GM12801 (cell line): ENCODE measurements around the gene UMODL1.

Experiments used
- TF ChIP-seq, protein P1 (sequence below): IDR thresholded peaks from one replicate; pipeline ENCODE4 v1.5.1; 2011; ENCODE audit warnings: control low read depth; ENCODE audit not compliant: insufficient read length; ENCODE audit errors: extremely low read depth

UMODL1 gene

DNA sequence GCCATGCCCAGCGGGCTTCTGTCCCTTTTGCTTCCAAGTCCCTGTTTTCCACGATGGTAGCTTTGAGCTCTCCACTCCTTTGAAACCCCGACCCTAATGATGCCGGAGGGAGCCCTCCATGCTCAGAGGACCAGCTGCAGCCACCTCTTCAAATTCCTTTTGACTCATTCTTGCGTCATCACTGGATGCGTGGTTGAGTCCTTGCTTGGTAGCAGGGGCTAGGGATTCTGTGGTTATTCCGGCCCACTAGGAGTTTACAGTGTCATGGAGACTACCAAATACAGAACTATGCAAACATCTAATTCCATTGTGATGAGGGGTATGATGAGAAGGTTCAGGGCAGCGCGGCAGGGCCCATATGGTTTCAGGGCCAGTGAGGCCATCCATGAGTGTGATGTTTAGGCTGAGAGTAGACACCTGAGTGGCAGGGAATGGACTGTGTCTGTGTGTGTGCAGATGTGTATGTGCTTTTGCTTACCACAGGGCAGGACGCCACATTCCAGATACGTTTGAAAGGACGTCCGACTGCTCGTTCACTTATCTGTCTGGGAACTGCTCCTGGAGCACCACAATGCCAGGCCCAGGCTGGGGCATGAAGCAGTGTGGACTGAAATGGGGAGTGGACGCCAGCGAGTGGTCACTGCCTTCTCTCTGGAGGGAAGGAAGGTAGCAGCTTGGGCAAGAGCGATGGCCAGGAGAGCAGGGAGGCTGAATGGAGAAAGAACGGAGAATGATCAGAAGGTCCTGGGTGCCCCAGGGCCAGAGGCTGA, 30.5 kb upstream of the UMODL1 start:
- TF ChIP-seq, protein P1, sequence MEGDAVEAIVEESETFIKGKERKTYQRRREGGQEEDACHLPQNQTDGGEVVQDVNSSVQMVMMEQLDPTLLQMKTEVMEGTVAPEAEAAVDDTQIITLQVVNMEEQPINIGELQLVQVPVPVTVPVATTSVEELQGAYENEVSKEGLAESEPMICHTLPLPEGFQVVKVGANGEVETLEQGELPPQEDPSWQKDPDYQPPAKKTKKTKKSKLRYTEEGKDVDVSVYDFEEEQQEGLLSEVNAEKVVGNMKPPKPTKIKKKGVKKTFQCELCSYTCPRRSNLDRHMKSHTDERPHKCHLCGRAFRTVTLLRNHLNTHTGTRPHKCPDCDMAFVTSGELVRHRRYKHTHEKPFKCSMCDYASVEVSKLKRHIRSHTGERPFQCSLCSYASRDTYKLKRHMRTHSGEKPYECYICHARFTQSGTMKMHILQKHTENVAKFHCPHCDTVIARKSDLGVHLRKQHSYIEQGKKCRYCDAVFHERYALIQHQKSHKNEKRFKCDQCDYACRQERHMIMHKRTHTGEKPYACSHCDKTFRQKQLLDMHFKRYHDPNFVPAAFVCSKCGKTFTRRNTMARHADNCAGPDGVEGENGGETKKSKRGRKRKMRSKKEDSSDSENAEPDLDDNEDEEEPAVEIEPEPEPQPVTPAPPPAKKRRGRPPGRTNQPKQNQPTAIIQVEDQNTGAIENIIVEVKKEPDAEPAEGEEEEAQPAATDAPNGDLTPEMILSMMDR = no peak

DNA sequence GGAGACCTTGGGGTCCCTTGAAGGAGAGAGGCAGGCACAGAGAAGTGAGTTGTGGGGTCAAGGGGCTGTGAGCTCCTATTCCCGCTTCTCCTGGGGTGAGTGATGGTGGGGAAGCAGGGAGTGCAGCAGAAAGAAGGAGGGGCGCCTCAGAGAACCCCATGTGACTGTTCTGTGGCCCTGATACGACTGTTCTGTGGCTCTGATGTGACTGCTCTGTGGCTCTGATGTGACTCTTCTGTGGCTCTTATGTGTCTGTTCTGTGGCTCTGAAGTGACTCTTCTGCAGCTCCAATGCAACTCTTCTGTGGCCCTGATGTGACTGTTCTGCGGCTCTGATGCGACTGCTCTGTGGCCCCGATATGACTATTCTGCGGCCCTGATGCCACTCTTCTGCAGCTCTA, 29.9 kb upstream of the UMODL1 start:
- TF ChIP-seq, protein P1 = no peak

DNA sequence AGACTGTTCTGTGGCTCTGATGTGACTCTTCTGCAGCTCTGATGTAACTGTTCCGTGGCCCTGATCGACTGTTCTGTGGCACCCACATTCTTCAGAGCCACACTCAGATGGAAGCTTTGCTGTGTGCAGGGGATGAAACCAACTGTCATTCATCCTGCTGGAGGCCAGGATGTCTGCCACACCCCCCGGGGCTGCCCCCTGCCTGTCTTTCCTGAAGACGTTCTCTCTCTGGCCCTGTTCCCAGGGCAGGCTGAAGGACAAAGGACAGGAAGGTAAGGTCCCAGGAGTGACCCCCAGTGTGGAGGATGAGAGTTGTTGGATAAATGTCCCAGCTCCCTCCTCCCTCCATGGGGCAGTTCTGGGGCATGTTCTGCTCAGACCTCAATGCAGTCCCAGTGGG, 29.4 kb upstream of the UMODL1 start:
- TF ChIP-seq, protein P1 = no peak

DNA sequence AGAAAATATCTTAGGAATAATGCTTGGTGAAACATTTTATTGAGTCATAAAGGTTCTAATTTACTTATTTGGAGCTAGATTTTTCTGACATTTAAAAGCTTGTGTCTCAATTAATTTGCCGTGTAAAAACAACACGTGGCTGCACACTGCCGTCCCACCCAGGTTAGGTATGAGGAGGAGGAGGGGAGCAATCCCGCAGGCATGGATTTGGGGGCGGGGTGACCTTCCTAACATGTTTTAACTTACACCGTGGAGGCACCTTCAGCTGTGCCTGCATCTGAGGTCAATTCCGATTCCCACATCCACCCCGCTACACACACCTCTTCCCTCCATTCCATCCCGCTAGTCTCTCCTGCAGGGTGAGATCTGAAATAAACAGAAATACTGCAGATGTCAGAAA, 28.5 kb upstream of the UMODL1 start:
- TF ChIP-seq, protein P1 = no peak

DNA sequence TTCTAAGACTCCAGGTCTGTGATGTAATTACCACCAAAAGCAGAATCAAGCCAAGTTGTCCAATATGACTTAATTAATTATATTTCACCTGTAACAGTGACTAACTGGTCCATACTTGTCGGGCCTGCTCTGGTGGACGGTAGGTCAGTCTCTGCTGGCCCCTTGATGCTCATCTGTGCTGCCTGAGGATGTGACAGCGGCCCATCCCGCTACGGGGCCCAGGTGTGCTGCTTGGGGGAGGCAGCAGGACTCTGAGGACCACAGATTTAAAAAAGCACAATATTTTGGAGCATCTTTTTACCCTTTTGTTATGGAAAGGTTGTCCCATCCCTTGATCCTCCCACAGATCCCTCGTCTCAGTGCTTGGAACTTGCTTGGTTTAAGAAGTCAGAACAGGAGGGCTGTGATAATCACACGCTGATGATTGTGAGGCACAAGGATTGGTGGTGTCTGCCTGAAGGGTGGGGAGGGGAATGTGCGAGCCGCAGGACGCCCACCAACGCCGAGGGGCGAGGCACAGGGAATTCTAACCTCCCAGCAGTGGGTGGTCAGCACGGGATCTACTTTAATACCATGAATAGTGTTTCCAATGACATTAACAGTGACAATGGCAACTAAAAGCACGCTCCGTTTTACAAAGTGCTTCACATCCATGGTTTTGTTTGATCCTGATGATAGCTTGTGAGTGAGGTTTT, 27.8 kb upstream of the UMODL1 start:
- TF ChIP-seq, protein P1 = no peak

DNA sequence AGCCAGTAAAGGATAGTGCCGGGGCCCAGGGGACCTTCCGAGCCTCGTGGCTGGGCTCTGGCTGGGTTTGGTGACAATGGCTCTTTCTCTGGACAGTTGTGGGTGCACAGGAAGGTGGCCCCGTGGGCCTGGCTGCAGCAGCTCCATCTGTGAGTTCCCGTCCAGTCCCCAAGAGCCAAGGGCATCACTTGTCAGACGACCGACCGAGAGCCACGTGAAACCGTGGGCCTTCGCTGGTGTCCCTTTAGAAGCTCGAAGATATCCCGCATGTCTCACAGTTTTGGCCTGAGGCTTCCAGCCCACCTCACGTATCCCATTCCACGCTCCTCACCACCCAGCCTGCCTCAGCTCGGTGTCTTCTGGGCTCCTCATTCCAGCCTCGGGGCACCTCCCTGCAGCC, 27.2 kb upstream of the UMODL1 start:
- TF ChIP-seq, protein P1 = no peak

DNA sequence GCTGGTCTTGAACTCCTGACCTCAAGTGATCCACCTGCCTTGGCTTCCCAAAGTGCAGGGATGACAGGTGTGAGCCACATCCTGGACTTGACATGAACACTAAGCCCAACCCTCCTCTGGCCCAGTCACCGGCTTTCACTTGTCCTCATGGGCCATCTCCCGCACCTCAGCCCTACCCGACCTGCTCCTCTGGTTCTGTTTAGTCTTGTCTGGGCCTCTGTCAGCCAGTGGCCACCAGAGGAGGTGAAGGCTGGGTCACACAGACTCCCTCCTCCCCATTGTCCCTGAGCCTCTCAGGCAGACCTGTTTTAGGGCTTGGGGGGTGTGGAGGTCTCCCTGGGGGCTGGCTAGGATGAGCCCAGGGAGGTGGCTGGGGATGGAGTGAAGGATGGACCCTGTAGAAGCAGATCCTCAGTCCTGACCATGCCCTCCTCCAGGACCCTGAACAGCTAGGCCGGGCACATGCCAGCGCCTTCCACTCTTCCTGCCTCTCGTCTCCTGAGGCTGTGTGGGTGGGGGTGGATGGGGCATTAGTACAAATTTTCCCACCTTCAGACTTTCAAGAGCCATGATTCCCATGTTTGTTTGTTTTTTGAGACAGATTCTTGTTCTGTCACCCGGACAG, 26.1 kb upstream of the UMODL1 start:
- TF ChIP-seq, protein P1 = no peak
